RWPE2 (cell line): ENCODE data around the gene CCDC34.
A peak's percentile ranks its signal among the peaks of the same experiment; 100 is the strongest.

Experiments used
- ATAC-seq: fragments of 200-7000 bp; cut with Tn5 transposase; 3 replicates; pipeline ENCODE4 v1.9.1; 2021; ENCODE audit warnings: low read depth
- DNase-seq: peaks from one replicate; pipeline ENCODE4 v3.0.0-alpha.2; 2020; ENCODE audit warnings: low spot score
- H3K27ac ChIP-seq: fragments of 450-650 bp; 2 replicates; pipeline ENCODE4 v1.5.1; 2017; ENCODE audit warnings: mild to moderate bottlenecking; ENCODE audit not compliant: poor library complexity, severe bottlenecking
- H3K27me3 ChIP-seq: fragments of 250-450 bp; sonication (Bioruptor Pico); 2 replicates; pipeline ENCODE4 v1.5.1; 2021; ENCODE audit warnings: mild to moderate bottlenecking, moderate library complexity; ENCODE audit not compliant: insufficient read depth, poor library complexity, severe bottlenecking
- H3K36me3 ChIP-seq: fragments of 250-450 bp; sonication (Bioruptor Pico); 2 replicates; pipeline ENCODE4 v1.5.1; 2020; ENCODE audit warnings: low read depth, mild to moderate bottlenecking, moderate library complexity
- H3K4me1 ChIP-seq: fragments of 250-450 bp; sonication (Bioruptor Pico); 2 replicates; pipeline ENCODE4 v1.5.1; 2021; ENCODE audit warnings: mild to moderate bottlenecking, moderate library complexity; ENCODE audit not compliant: insufficient read depth, poor library complexity, severe bottlenecking
- H3K4me3 ChIP-seq: fragments of 250-450 bp; sonication (Bioruptor Pico); 2 replicates; pipeline ENCODE4 v1.5.1; 2021; ENCODE audit warnings: mild to moderate bottlenecking, moderate library complexity; ENCODE audit not compliant: severe bottlenecking
- H3K9me3 ChIP-seq: fragments of 250-450 bp; sonication (Bioruptor Pico); 2 replicates; pipeline ENCODE4 v1.5.1; 2021; ENCODE audit warnings: mild to moderate bottlenecking, moderate library complexity; ENCODE audit not compliant: severe bottlenecking
- TF ChIP-seq, protein P1 (sequence below): fragments of 450-650 bp; IDR thresholded peaks from one replicate; pipeline ENCODE4 v1.5.1; 2017; ENCODE audit warnings: mild to moderate bottlenecking, moderate library complexity; ENCODE audit not compliant: poor library complexity, severe bottlenecking

Gene CCDC34

DNA sequence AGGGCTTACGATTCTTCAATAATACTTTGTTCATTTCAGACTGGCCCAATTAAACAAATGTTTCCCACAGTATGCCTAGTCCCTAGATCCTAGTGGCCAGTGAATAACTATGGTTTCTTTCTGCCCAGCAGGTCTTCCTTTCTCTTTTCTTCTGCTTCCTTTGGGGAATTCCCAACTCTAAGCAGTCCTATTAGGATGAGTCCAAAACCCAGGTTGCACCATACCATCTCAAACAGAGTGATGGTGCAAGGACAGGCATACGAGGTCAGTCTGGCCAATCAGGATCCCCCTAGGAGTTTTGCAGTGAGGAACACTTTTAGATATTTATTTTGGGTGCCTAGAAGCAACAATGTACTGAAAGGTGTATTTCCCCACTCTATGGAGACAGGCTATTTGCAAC, 41.4 kb upstream of the CCDC34 start:
- Histone ChIP-seq H3K4me3 (no peak overlapping the region), H3K27ac (no peak overlapping the region), H3K36me3 (no peaks in the 10 kb centered on the region), H3K4me1 (peaks cover 15% of the 10 kb centered on the region), H3K27me3 (no peaks in the 10 kb centered on the region), H3K9me3 (no peaks in the 10 kb centered on the region)
- DNase-seq (no peak), ATAC-seq (no peak)
- TF ChIP-seq, protein P1, sequence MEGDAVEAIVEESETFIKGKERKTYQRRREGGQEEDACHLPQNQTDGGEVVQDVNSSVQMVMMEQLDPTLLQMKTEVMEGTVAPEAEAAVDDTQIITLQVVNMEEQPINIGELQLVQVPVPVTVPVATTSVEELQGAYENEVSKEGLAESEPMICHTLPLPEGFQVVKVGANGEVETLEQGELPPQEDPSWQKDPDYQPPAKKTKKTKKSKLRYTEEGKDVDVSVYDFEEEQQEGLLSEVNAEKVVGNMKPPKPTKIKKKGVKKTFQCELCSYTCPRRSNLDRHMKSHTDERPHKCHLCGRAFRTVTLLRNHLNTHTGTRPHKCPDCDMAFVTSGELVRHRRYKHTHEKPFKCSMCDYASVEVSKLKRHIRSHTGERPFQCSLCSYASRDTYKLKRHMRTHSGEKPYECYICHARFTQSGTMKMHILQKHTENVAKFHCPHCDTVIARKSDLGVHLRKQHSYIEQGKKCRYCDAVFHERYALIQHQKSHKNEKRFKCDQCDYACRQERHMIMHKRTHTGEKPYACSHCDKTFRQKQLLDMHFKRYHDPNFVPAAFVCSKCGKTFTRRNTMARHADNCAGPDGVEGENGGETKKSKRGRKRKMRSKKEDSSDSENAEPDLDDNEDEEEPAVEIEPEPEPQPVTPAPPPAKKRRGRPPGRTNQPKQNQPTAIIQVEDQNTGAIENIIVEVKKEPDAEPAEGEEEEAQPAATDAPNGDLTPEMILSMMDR, result no peak

DNA sequence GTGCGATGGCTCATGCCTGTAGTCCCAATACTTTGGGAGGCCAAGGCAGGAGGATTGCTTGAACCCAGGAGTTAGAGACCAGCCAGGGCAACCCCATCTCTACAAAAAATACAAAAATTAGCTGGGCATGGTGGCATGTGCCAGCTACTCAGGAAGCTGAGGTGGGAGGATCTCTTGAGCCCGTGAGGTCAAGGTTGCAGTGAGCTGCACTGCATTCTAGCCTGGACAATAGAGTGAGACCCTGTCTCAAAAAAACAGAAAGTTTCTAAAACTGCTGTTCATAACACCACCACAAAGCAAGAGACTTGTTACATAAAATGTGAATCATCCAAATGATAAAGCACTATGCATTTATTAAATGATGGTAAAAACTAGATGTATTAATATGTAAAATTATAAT, 40.2 kb upstream of the CCDC34 start:
- no peaks in the 10 kb centered on the region for H3K9me3 ChIP-seq
- no peak overlapping the region for H3K27ac ChIP-seq
- peaks cover 15% of the 10 kb centered on the region for H3K4me1 ChIP-seq
- ATAC-seq, result no peak
- DNase-seq, result no peak
- H3K36me3 ChIP-seq, result no peaks in the 10 kb centered on the region; the same call in 1 of the 2 replicates
- no peak overlapping the region for H3K4me3 ChIP-seq
- no peaks in the 10 kb centered on the region for H3K27me3 ChIP-seq
- TF ChIP-seq, protein P1, result no peak

DNA sequence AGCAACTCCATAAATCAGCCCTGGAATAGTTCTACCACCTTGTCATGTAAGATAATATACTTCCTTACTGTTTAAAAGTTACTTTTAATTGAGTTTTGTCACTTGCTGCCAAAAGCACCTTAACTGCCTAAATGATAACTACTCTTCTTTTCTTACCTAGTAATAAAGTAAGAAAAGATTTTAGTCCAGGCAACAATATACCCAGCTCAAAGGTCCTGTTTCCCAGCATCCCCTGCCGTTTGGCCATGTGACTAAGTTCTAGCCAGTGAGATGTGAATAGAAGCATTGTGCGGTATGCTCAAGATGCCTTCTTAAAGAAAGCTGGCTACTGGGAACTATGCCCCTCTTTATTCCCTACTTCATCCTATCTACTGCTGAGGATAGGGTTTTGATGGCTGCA, 39.4 kb upstream of the CCDC34 start:
- H3K27me3 ChIP-seq, result no peaks in the 10 kb centered on the region
- DNase-seq, result no peak
- H3K4me1 ChIP-seq, result peaks cover 15% of the 10 kb centered on the region
- no peaks in the 10 kb centered on the region; the same call in 1 of the 2 replicates for H3K36me3 ChIP-seq
- H3K9me3 ChIP-seq, result no peaks in the 10 kb centered on the region
- peak overlapping the region; percentile 17 for H3K27ac ChIP-seq
- H3K4me3 ChIP-seq, result no peak overlapping the region
- TF ChIP-seq, protein P1, result no peak
- no peak for ATAC-seq

DNA sequence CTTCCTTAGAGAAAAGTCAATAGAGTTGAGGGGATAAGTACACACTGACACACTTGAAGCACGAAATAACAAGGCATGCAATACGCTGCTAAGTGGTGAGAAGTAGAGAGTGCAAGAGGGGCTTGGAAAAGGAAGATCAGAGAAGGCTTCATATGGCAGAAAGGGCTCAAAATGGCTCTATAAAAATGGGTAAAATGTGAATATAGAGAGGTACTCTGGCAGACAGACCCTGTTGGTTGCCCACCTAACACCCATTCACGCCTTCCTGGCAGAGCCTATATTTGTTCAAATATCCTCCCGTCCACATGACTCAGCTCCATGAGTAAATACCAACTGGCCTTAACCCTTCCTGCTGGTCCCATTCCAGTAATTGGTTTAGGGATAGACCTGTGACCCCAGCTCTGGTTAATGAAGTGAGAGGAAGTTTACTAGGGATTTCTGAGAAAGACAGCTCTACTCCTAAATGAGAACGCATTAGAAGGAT, 38.9 kb upstream of the CCDC34 start:
- H3K4me3 ChIP-seq, result no peak overlapping the region
- TF ChIP-seq, protein P1, result no peak
- DNase-seq (no peak), ATAC-seq (peak; percentile 78)
- H3K36me3 ChIP-seq, result no peaks in the 10 kb centered on the region; the same call in 1 of the 2 replicates
- no peaks in the 10 kb centered on the region for H3K9me3 ChIP-seq
- H3K27ac ChIP-seq, result peak overlapping the region; percentile 17
- peaks cover 15% of the 10 kb centered on the region for H3K4me1 ChIP-seq
- H3K27me3 ChIP-seq, result no peaks in the 10 kb centered on the region

DNA sequence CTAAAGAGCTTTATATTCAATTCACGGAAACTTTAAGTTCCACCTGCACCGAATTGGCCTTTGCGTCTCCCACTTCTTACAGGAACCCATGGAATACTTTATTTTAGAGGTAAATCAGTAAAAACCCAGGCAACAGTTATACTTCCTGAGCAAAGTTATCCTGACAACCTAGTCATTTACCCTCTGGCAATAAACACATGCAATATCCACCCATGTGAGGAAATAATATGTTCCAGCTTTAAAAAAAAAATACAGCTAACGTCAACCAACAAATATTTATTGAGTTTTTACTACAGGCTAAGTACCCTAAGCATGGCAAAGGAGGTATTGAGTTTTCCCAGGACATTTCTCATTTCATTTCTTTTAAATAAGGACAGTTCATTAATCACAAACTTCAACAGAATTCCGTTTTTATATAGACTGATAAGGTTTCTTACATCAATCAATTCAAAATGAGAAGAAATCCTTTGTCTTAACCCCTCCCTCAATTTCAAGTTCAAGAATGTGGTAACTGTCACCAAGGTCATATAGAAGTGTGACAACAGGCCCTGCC, 38.3 kb upstream of the CCDC34 start:
- H3K36me3 ChIP-seq, result no peaks in the 10 kb centered on the region; the same call in 1 of the 2 replicates
- H3K4me1 ChIP-seq, result peaks cover 15% of the 10 kb centered on the region
- DNase-seq (no peak), ATAC-seq (0 out of 3 replicates have a peak, but pooled peaks have one; percentile 12)
- no peaks in the 10 kb centered on the region for H3K27me3 ChIP-seq
- no peaks in the 10 kb centered on the region for H3K9me3 ChIP-seq
- H3K4me3 ChIP-seq, result no peak overlapping the region
- TF ChIP-seq, protein P1, result no peak
- peak overlapping the region; percentile 17 for H3K27ac ChIP-seq
